ENCODE data around the gene PINLYP.

- TF ChIP-seq CTCF (IDR thresholded peaks at IDR 0.05), result no peak
- TF ChIP-seq POLR2A (IDR thresholded peaks at IDR 0.05), result no peak
Measured at GRCh38 chr19:43594081-43594697, 18.6 kb downstream of the PINLYP start.
